ENCODE measurements around the gene MYL7. TPM values are rescaled to one million over a fixed set of nuclear protein-coding genes. Genes with fewer than 3 reads are reported as not detected.

MYL7 gene
- total RNA-seq, 1 donor from 2014 or later: not detected

GRCh38 chr7:44150966-44151941 is 10.1 kb upstream of the MYL7 start:
- intact Hi-C loops (cut with micrococcal nuclease): no loop called here

- intact Hi-C loops (cut with micrococcal nuclease): no loop called here
These were observed 9.3 kb upstream of the MYL7 start for GRCh38 chr7:44150466-44150832.

GRCh38 chr7:44149571-44150465 is 8.7 kb upstream of the MYL7 start:
- intact Hi-C loops (cut with micrococcal nuclease): loop anchor here (5.0 kb wide), 2 partner anchors 133 to 962 kb away; partner anchors contain the start of gene TBRG4

- intact Hi-C loops (cut with micrococcal nuclease): loop anchor here (5.0 kb wide), 2 partner anchors 132 to 963 kb away; partner anchors contain the start of gene TBRG4
These were observed 7.9 kb upstream of the MYL7 start for GRCh38 chr7:44148961-44149536.

- intact Hi-C loops (cut with micrococcal nuclease): loop anchor here (5.0 kb wide), 2 partner anchors 131 to 964 kb away; partner anchors contain the start of gene TBRG4
These were observed 7.0 kb upstream of the MYL7 start for GRCh38 chr7:44148166-44148565.

- intact Hi-C loops (cut with micrococcal nuclease): loop anchor here (5.0 kb wide), 2 partner anchors 130 to 965 kb away; partner anchors contain the start of gene TBRG4
These were observed 6.2 kb upstream of the MYL7 start for GRCh38 chr7:44147026-44147991.

- intact Hi-C loops (cut with micrococcal nuclease): loop anchor here (1.0 to 5.0 kb wide), 7 partner anchors 23 to 966 kb away; partner anchors contain the start of genes NUDCD3, POLD2, POLM and TBRG4
These were observed 5.1 kb upstream of the MYL7 start for GRCh38 chr7:44145969-44146911.

GRCh38 chr7:44145479-44145968 is 4.4 kb upstream of the MYL7 start:
- intact Hi-C loops (cut with micrococcal nuclease): loop anchor here (5.0 kb wide), 2 partner anchors 128 to 967 kb away; partner anchors contain the start of gene TBRG4

- intact Hi-C loops (cut with micrococcal nuclease): loop anchor here (5.0 kb wide), 2 partner anchors 128 to 967 kb away; partner anchors contain the start of gene TBRG4
These were observed 3.9 kb upstream of the MYL7 start for GRCh38 chr7:44144968-44145478.

- intact Hi-C loops (cut with micrococcal nuclease): no loop called here
These were observed 3.4 kb upstream of the MYL7 start for GRCh38 chr7:44144426-44144967.

- intact Hi-C loops (cut with micrococcal nuclease): no loop called here
These were observed 2.6 kb upstream of the MYL7 start for GRCh38 chr7:44143646-44144250.

GRCh38 chr7:44142028-44142427 is 896 bp upstream of the MYL7 start:
- intact Hi-C loops (cut with micrococcal nuclease): no loop called here

- intact Hi-C loops (cut with micrococcal nuclease): no loop called here
These were observed 791 bp downstream of the MYL7 start for GRCh38 chr7:44140341-44140740.

- intact Hi-C loops (cut with micrococcal nuclease): no loop called here
These were observed 1.7 kb downstream of the MYL7 start for GRCh38 chr7:44139311-44140010.

- intact Hi-C loops (cut with micrococcal nuclease): no loop called here
These were observed 2.4 kb downstream of the MYL7 start for GRCh38 chr7:44138698-44139097.

GRCh38 chr7:44136731-44137130 is 4.4 kb downstream of the MYL7 start:
- intact Hi-C loops (cut with micrococcal nuclease): no loop called here

Measured in T-helper 1 cell treated with Interleukin-12 subunit alpha and Interleukin-12 subunit beta and Interleukin-4 antibody, amounts not matched to agents 30 ng/mL and 1 ng/mL, for 36 hours (primary cell).